Measurements from ENCODE around the gene ZC3H12C.
"Not testable (repeated sequence)": the region's sequence is repeated elsewhere in the genome, so short reads cannot be mapped to it uniquely, and the experiment has no call there.

ZC3H12C gene

DNA sequence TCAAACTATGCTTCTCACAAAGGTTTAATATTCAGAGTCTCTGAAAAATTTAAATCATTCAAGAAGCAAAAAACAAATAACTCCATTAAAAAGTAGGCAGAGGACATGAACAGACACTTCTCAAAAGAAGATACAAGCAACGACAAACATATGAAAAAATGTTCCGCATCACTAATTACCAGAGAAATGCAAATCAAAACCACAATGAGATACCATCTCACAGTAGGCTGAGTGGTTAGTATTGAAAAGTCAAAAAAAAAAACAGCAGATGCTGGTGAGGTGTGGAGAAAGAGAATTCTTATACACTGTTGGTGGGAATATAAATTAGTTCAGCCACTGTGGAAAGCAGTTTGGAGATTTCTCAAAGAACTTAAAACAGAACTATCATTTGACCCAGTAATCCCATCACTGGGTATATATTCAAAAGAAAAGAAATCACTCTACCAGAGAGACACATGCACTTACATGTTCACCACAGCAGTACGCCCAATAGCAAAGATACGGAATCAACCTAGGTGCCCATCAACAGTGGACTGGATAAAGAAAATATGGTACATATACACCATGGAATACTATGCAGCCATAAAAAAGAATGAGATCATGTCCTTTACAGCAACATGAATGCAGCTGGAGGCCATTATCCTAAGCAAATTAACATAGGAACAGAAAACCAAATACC is 99.6 kb downstream of the ZC3H12C start:
- DNase-seq; in situ Hi-C loops (cut with HindIII; ENCODE audit: low pct_ligation_motif_present, low pct_unique_long_range_greater_than_20kb, low sequenced_read_pairs): not testable (repeated sequence)

DNA sequence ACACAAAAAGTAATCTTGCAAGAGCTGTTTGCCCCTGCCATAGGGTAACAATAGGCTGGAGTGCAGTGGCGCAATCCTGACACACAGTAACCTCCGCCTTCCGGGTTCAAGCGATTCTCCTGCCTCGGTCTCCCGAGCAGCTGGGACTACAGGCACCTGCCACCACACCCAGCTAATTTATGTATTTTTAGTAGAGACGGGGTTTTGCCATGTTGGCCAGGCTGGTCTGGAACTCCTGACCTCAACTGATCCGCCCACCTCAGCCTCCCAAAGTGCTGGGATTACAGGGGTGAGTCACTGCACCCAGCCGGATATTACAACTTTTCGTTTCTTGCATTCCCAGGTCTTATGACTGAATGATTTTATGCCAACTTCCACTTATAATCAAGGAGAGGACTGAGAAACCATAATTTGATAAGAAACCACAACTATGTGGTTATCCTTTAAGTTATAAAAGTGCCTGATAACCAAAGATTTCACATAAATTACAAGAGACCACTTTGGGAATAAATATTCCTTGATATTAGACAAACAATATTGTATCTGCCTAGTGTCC is 101.1 kb downstream of the ZC3H12C start:
- DNase-seq = peak; percentile 76
- in situ Hi-C loops (cut with HindIII; ENCODE audit: low pct_ligation_motif_present, low pct_unique_long_range_greater_than_20kb, low sequenced_read_pairs) = not testable (repeated sequence)

- DNase-seq = peak; percentile 87
- in situ Hi-C loops (cut with HindIII; ENCODE audit: low pct_ligation_motif_present, low pct_unique_long_range_greater_than_20kb, low sequenced_read_pairs) = no loop called here
These were observed 103.1 kb downstream of the ZC3H12C start for GRCh38 chr11:110196241-110196754.

DNA sequence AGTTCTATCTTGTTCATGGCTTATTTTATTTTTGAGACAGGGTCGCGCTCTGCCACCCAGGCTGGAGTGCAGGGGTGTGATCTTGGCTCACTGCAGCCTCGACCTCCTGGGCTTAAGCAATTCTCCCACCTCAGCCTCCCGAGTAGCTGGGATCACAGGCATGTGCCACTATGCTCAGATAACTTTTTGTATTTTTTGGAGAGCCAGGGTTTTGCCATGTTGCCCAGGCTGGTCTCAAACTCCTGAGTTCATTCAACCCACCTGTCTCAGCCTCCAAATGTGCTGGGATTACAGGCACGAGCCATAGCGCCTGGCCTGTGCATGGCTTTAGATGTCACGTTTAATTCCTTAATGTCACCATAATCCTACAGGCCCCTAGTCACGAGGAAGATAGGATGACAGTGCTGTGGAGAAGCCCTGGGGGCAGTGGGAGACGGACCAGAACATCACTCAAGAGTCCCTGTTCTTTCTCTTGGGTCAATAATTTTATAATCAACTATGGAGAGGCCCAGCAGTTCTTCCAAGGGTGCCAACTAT is 103.8 kb downstream of the ZC3H12C start:
- in situ Hi-C loops (cut with HindIII; ENCODE audit: low pct_ligation_motif_present, low pct_unique_long_range_greater_than_20kb, low sequenced_read_pairs) = no loop called here
- no peak for DNase-seq

DNA sequence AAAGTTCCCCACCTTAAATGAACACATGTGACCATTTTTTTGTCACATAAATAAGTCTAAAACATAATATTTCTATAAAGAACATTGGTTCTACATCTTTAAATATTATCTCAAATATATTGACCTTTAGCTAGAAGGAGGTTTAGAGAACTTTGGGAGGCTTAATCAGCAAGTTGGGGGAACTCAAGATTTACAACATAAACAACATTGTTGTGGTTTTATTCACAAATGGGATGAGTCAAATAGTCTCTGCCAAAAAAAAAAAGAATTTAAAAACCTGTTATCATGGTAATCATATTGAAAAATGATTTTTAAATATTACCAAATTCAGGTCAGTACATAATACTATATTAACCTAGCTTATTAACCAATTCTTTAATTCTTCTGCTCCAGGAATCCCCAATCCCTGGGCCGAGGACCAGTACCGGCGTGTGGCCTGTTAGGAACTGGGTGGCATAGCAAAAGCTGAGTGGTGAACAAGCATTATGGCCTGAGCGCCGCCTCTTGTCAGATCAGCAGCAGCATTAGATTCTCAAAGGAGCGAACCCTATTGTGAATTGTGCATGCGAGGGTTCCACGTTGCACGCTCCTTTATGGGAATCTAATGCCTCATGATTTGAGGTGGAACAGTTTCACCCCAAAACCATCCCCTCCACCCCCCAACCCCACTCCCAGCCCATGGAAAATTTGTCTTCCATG is 105.0 kb downstream of the ZC3H12C start:
- in situ Hi-C loops (cut with HindIII; ENCODE audit: low pct_ligation_motif_present, low pct_unique_long_range_greater_than_20kb, low sequenced_read_pairs) = no loop called here
- no peak for DNase-seq

- in situ Hi-C loops (cut with HindIII; ENCODE audit: low pct_ligation_motif_present, low pct_unique_long_range_greater_than_20kb, low sequenced_read_pairs) = no loop called here
- no peak for DNase-seq
These were observed 106.2 kb downstream of the ZC3H12C start for GRCh38 chr11:110199184-110199981.

DNA sequence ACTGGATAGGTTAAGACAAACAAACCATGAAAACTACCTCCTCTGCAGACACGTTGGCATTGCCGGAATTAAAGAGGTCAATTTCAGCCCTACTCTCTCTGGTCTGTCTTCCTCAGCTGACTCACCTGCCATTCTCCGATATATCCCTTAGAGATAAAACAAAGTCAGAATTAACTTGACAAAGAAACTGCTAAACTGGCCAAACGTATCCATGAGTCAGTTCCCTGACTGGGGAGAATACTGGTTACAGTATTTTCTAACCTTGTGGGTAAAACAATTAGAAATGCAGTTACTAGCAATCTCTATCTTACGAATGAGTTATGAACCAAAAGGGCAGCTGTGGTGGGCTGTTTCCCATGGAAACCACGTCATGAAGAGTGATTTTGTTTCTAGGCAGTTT is 107.0 kb downstream of the ZC3H12C start:
- peak; percentile 28 for DNase-seq
- in situ Hi-C loops (cut with HindIII; ENCODE audit: low pct_ligation_motif_present, low pct_unique_long_range_greater_than_20kb, low sequenced_read_pairs) = no loop called here

GRCh38 chr11:110200836-110201235 is 107.6 kb downstream of the ZC3H12C start:
- no peak for DNase-seq
- in situ Hi-C loops (cut with HindIII; ENCODE audit: low pct_ligation_motif_present, low pct_unique_long_range_greater_than_20kb, low sequenced_read_pairs) = no loop called here

DNA sequence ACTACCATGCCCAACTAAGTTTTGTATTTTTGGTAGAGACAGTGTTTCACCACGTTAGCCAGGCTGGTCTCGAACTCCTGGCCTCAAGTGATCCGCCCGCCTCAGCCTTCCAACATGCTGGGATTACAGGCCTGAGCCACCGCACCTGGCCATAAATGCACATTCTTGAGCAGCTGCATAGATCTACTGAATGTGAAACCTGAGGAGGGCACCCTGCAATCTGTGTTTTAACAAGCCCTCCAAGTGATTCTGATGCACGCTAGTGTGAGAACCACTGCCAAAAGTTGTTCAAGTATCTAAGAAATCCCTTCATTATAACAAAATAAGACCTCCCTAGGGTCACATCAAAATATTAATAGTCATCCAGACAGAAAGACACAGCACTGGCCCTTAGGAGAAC is 113.9 kb downstream of the ZC3H12C start:
- in situ Hi-C loops (cut with HindIII; ENCODE audit: low pct_ligation_motif_present, low pct_unique_long_range_greater_than_20kb, low sequenced_read_pairs) = no loop called here
- DNase-seq = no peak

DNA sequence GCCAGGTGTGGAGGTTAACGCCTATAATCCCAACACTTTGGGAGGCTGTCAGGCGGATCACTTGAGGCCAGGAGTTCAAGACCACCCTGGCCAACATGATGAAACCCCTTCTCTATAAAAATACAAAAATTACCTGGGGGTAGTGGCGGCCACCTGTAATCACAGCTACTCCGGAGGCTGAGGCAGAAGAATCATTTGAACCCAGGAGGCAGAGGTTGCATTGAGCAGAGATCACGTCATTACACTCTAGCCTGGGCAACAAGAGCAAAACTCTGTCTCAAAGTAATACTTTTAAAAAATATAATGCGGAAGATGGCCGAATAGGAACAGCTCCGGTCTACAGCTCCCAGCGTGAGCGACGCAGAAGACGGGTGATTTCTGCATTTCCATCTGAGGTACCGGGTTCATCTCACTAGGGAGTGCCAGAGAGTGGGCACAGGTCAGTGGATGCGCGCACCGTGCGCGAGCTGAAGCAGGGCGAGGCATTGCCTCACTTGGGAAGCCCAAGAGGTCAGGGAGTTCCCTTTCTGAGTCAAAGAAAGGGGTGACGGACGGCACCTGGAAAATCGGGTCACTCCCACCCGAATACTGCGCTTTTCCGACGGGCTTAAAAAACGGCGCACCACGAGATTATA is 115.6 kb downstream of the ZC3H12C start:
- peak; percentile 44 for DNase-seq
- in situ Hi-C loops (cut with HindIII; ENCODE audit: low pct_ligation_motif_present, low pct_unique_long_range_greater_than_20kb, low sequenced_read_pairs) = not testable (repeated sequence)

- DNase-seq; in situ Hi-C loops (cut with HindIII; ENCODE audit: low pct_ligation_motif_present, low pct_unique_long_range_greater_than_20kb, low sequenced_read_pairs): not testable (repeated sequence)
These were observed 116.1 kb downstream of the ZC3H12C start for GRCh38 chr11:110209313-110209694.

GRCh38 chr11:110217223-110217877 is 124.2 kb downstream of the ZC3H12C start:
- in situ Hi-C loops (cut with HindIII; ENCODE audit: low pct_ligation_motif_present, low pct_unique_long_range_greater_than_20kb, low sequenced_read_pairs) = no loop called here
- DNase-seq = no peak

DNA sequence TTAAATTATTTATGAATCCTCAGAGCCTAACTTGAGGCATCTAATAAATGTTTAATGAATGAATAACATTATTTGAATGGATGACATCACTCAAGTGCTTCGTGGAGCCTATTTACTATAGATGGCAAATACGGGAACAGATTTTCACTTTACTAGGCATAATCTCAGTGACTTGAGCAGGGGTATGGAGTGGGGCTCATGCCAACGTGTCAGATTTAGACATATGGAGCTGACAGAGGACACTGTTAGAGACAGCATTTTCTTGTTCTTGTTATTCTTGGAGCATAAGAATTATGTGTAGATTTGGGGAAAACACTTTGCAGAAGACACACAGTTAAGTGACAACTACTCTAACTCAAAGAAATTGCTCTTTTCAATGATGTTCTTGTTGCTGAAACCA is 124.7 kb downstream of the ZC3H12C start:
- in situ Hi-C loops (cut with HindIII; ENCODE audit: low pct_ligation_motif_present, low pct_unique_long_range_greater_than_20kb, low sequenced_read_pairs) = no loop called here
- no peak for DNase-seq

DNA sequence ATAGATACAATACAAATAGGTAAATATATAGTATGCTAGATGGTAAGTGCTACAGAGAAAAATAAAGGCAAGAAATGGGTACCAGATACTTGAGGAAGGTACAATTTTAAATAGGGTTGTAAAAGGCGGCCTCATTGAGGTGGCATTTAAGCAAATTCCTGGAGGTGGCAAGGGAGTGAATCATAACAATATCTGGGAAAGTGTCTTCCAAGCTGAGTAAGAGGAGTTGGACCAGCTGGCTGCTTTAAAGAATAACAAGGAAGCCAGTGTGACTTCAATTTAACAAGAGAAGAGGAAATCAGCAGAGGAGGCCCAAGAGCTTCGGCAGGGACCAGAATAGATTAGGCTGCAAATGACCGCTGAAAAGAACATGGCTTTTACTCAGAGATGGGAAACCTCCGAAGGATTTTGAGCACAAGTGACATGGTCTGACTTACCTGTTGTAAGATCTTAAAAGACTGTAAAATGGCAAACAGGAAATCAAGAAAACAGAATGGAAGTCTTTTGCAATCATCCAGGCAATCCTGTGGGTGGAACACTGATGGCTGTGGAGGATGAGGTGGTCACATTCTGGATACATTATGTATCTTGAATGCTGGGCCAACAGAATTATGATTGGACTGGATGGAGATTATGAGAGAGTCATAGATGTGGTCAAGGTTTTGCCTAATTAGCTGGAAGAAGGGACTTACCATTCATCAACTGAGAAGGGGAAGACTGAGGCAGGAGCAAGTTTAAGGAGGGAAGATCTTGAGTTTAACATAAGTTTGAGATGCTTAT is 126.0 kb downstream of the ZC3H12C start:
- in situ Hi-C loops (cut with HindIII; ENCODE audit: low pct_ligation_motif_present, low pct_unique_long_range_greater_than_20kb, low sequenced_read_pairs) = no loop called here
- DNase-seq = no peak

Data from ACHN (cell line).